Keratinocyte (primary cell): ENCODE results near the gene EPAS1. TPM values are rescaled to one million over a fixed set of nuclear protein-coding genes. Genes with fewer than 3 reads are reported as not detected.

Experiments
- DNase-seq: peaks from one replicate; pipeline ENCODE4 v3.0.0-alpha.2; 2011; ENCODE audit warnings: low read depth, missing footprints, low spot score
- FAIRE-seq: peaks from 2 replicates; lab custom pipeline; 2011; peaks lifted over from hg19 to GRCh38; lab: Jason Lieb, UNC
- H2AFZ ChIP-seq: 2 replicates; pipeline ENCODE4 v1.6.0; 2012; ENCODE audit warnings: low read length, control low read depth, inconsistent platforms; ENCODE audit not compliant: control insufficient read depth
- H3K27ac ChIP-seq: 2 replicates; pipeline ENCODE4 v1.5.1; 2011; ENCODE audit warnings: low read length; ENCODE audit not compliant: control insufficient read depth, insufficient read depth
- H3K27me3 ChIP-seq: 3 replicates; pipeline ENCODE4 v1.6.0; 2011; ENCODE audit warnings: low read length; ENCODE audit not compliant: control insufficient read depth, insufficient read depth; ENCODE audit errors: extremely low read depth
- H3K36me3 ChIP-seq, 2 experiments: 2 replicates in 1 of 2; 3 replicates in 1 of 2; pipeline ENCODE4 v1.5.1; 2011; ENCODE audit warnings: low read length in 2 of 2, mild to moderate bottlenecking in 1 of 2; ENCODE audit not compliant: control insufficient read depth in 2 of 2, insufficient read depth in 2 of 2; ENCODE audit errors: extremely low read depth in 1 of 2
- H3K4me1 ChIP-seq: 3 replicates; pipeline ENCODE4 v1.5.1; 2011; ENCODE audit warnings: low read length; ENCODE audit not compliant: control insufficient read depth, insufficient read depth; ENCODE audit errors: extremely low read depth
- H3K4me2 ChIP-seq: 3 replicates; pipeline ENCODE4 v1.6.0; 2011; ENCODE audit warnings: low read depth, low read length; ENCODE audit not compliant: control insufficient read depth, insufficient read depth; ENCODE audit errors: extremely low read depth
- H3K4me3 ChIP-seq, 3 experiments: fragments of 200-600 bp in 1 of 3; sonication (generic) in 1 of 3; 2 replicates in 2 of 3; 3 replicates in 1 of 3; pipeline ENCODE4 v1.5.1; 2011 to 2016; ENCODE audit warnings: low read length in 3 of 3, mild to moderate bottlenecking in 3 of 3, control low read depth in 2 of 3, inconsistent platforms in 1 of 3, low read depth in 1 of 3, mixed read lengths in 1 of 3, mixed run types in 1 of 3, moderate library complexity in 1 of 3; ENCODE audit not compliant: control insufficient read depth in 2 of 3, insufficient read depth in 2 of 3; ENCODE audit errors: extremely low read depth in 1 of 3
- H3K79me2 ChIP-seq: 2 replicates; pipeline ENCODE4 v1.6.0; 2012; ENCODE audit warnings: low read length; ENCODE audit not compliant: control insufficient read depth, insufficient read depth
- H3K9ac ChIP-seq: 3 replicates; pipeline ENCODE4 v1.6.0; 2011; ENCODE audit warnings: low read length; ENCODE audit not compliant: control insufficient read depth, insufficient read depth; ENCODE audit errors: extremely low read depth
- H3K9me1 ChIP-seq: 3 replicates; pipeline ENCODE4 v1.6.0; 2011; ENCODE audit warnings: low read length; ENCODE audit not compliant: control insufficient read depth, insufficient read depth; ENCODE audit errors: extremely low read depth
- H3K9me3 ChIP-seq: 2 replicates; pipeline ENCODE4 v1.5.1; 2012; ENCODE audit warnings: low read depth, low read length; ENCODE audit not compliant: control insufficient read depth
- H4K20me1 ChIP-seq: 3 replicates; pipeline ENCODE4 v1.6.0; 2011; ENCODE audit warnings: low read length; ENCODE audit not compliant: control insufficient read depth, insufficient read depth; ENCODE audit errors: extremely low read depth
- CTCF ChIP-seq, 3 experiments: IDR thresholded peaks in 1 of 3; conservative IDR thresholded peaks in 1 of 3; optimal IDR thresholded peaks in 1 of 3; 2 replicates in 2 of 3; 3 replicates in 1 of 3; pipeline versions ENCODE3 to v1.5.1; 2011; ENCODE audit warnings: low read length in 3 of 3, mild to moderate bottlenecking in 3 of 3, moderate library complexity in 2 of 3, control low read depth in 1 of 3, inconsistent platforms in 1 of 3; ENCODE audit not compliant: insufficient read depth in 2 of 3; ENCODE audit errors: extremely low read depth in 1 of 3
- EZH2 ChIP-seq: IDR thresholded peaks from one replicate; pipeline ENCODE4 v1.6.1; 2012; ENCODE audit warnings: inconsistent platforms, mild to moderate bottlenecking, low read length, moderate library complexity
- dilution Hi-C: fragments of 300-500 bp; cut with MboI; formaldehyde crosslinking; loops from one replicate; pipeline ENCODE4 v1.7.0; 2020; ENCODE audit warnings: low sequenced_read_pairs; ENCODE audit not compliant: extremely low pct_ligation_motif_present
- polyA plus RNA-seq, 5 experiments: library from polyadenylated mRNA; depleted of rRNA in 3 of 5; stranded (reverse) in 3 of 5; stranded (forward) in 1 of 5; unstranded in 1 of 5; fragments of >200 nt; gene quantifications; 1 replicate in 1 of 5; 2 replicates in 3 of 5; 3 replicates in 1 of 5; pipeline versions ENCODE4 v1.2.1 to v1.2.3, GENCODE V29; 2011 to 2012; ENCODE audit warnings: missing spikeins in 2 of 5, low read depth in 1 of 5, low replicate concordance in 1 of 5

Gene EPAS1
- polyA plus RNA-seq, 1 donor (not counting 4 experiments of a cell fraction or from before 2014, with no cell fraction given), result 96.7 TPM

- H4K20me1 ChIP-seq, result no peaks in the 10 kb centered on the region
- no peaks in the 10 kb centered on the region for H3K9me1 ChIP-seq
- H3K9ac ChIP-seq, result no peak overlapping the region
- DNase-seq (no peak), FAIRE-seq (no peak)
- H3K4me2 ChIP-seq, result no peak overlapping the region
- no peaks in the 10 kb centered on the region for H3K36me3 ChIP-seq
- TF ChIP-seq EZH2, result no peak
- no peak for TF ChIP-seq CTCF (optimal IDR thresholded peaks at IDR 0.05 in 1 of 3, IDR thresholded peaks at IDR 0.05 in 1 of 3, conservative IDR thresholded peaks at IDR 0.05 in 1 of 3; ENCODE audit: extremely low read depth in 1 of 3, insufficient read depth in 2 of 3, low read length in 3 of 3)
- no peak overlapping the region for H2AFZ ChIP-seq
- H3K27me3 ChIP-seq, result no peaks in the 10 kb centered on the region
- no peak overlapping the region for H3K27ac ChIP-seq
- H3K4me1 ChIP-seq, result no peaks in the 10 kb centered on the region
- H3K9me3 ChIP-seq, result no peaks in the 10 kb centered on the region
- H3K4me3 ChIP-seq, result no peak overlapping the region
- dilution Hi-C loops, result no loop called here
- no peaks in the 10 kb centered on the region for H3K79me2 ChIP-seq
Measured at GRCh38 chr2:46258937-46259776, 38.0 kb upstream of the EPAS1 start.

DNA sequence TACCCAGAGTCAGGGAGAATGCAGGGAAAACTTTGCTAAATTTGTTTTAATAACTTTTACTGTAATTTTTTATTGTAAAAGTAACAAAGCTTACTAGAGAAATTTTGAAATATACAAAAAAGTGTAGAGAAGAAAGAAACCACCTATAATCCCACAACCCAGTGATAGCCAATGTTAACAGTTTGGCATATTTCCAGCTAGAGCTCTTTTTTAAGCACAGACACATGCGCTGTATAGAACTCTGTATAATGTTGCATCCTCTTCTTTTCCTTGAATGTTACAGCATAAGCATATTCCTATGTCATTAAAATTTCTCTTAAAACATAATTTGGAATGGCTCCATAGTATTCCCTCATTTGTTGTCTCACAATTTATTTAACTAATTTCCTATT is 37.4 kb upstream of the EPAS1 start:
- no peak overlapping the region for H3K9ac ChIP-seq
- no peaks in the 10 kb centered on the region for H3K4me1 ChIP-seq
- DNase-seq (no peak), FAIRE-seq (no peak)
- H3K9me1 ChIP-seq, result no peaks in the 10 kb centered on the region
- no peaks in the 10 kb centered on the region for H3K79me2 ChIP-seq
- H3K9me3 ChIP-seq, result no peaks in the 10 kb centered on the region
- no peak overlapping the region for H3K27ac ChIP-seq
- no peaks in the 10 kb centered on the region for H3K36me3 ChIP-seq
- no peak overlapping the region for H3K4me2 ChIP-seq
- no peak for TF ChIP-seq EZH2
- no peak for TF ChIP-seq CTCF (optimal IDR thresholded peaks at IDR 0.05 in 1 of 3, IDR thresholded peaks at IDR 0.05 in 1 of 3, conservative IDR thresholded peaks at IDR 0.05 in 1 of 3; ENCODE audit: extremely low read depth in 1 of 3, insufficient read depth in 2 of 3, low read length in 3 of 3)
- H2AFZ ChIP-seq, result no peak overlapping the region
- H3K27me3 ChIP-seq, result no peaks in the 10 kb centered on the region
- no peak overlapping the region for H3K4me3 ChIP-seq
- no peaks in the 10 kb centered on the region for H4K20me1 ChIP-seq
- dilution Hi-C loops, result no loop called here
